PC-3 (cell line): Measurements from ENCODE around the gene TUBG2.

Source experiments
- EZH2 ChIP-seq: fragments of 300-600 bp; sonication (generic); IDR thresholded peaks from one replicate; pipeline ENCODE4 v1.6.1; 2017; ENCODE audit warnings: antibody characterized with exemption, mild to moderate bottlenecking, low read length; ENCODE audit not compliant: unreplicated experiment
- EZH2phosphoT487 ChIP-seq: fragments of 300-600 bp; sonication (generic); IDR thresholded peaks from 2 replicates; pipeline ENCODE4 v1.6.1; 2018; ENCODE audit warnings: mild to moderate bottlenecking, antibody characterized with exemption, low read length, borderline replicate concordance
- TF ChIP-seq, protein P1 (sequence below): fragments of 300-600 bp; sonication (generic); conservative IDR thresholded peaks from 2 replicates; pipeline ENCODE4 v1.5.1; 2017; ENCODE audit warnings: antibody characterized with exemption, low read depth, mild to moderate bottlenecking, low read length

DNA sequence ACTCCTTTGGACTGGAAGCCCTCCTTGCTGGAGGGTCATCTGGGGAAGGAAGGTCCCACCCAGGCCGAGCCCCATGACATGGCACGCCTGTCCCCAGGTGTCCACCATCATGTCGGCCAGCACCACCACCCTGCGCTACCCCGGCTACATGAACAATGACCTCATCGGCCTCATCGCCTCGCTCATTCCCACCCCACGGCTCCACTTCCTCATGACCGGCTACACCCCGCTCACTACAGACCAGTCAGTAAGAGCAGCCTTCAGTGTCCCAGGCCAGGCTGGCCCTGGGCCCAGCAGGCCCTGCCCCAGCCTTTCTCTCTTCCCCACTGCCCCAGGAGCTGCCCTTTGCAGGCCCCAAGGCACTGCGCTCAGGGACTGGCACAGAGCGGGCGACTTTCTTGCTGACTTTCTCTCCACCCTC is 6.5 kb downstream of the TUBG2 start:
- TF ChIP-seq, protein P1, sequence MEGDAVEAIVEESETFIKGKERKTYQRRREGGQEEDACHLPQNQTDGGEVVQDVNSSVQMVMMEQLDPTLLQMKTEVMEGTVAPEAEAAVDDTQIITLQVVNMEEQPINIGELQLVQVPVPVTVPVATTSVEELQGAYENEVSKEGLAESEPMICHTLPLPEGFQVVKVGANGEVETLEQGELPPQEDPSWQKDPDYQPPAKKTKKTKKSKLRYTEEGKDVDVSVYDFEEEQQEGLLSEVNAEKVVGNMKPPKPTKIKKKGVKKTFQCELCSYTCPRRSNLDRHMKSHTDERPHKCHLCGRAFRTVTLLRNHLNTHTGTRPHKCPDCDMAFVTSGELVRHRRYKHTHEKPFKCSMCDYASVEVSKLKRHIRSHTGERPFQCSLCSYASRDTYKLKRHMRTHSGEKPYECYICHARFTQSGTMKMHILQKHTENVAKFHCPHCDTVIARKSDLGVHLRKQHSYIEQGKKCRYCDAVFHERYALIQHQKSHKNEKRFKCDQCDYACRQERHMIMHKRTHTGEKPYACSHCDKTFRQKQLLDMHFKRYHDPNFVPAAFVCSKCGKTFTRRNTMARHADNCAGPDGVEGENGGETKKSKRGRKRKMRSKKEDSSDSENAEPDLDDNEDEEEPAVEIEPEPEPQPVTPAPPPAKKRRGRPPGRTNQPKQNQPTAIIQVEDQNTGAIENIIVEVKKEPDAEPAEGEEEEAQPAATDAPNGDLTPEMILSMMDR = no peak
- TF ChIP-seq EZH2 (no peak), EZH2phosphoT487 (no peak)
